BE2C (cell line): ENCODE measurements around the gene TPST1.
A peak's percentile ranks its signal among the peaks of the same experiment; 100 is the strongest.

ENCODE experiments used
- DNase-seq: peaks from one replicate; pipeline ENCODE4 v3.0.0-alpha.2; 2020
- H3K27me3 ChIP-seq: fragments of 250-450 bp; sonication (Bioruptor Pico); 2 replicates; pipeline ENCODE4 v1.5.1; 2020; ENCODE audit warnings: mild to moderate bottlenecking
- H3K36me3 ChIP-seq: fragments of 250-450 bp; sonication (Bioruptor Pico); 2 replicates; pipeline ENCODE4 v1.5.1; 2020; ENCODE audit warnings: mild to moderate bottlenecking
- H3K4me1 ChIP-seq: fragments of 250-450 bp; sonication (Bioruptor Pico); 2 replicates; pipeline ENCODE4 v1.5.1; 2020
- H3K4me3 ChIP-seq: 2 replicates; pipeline ENCODE4 v1.5.1; 2011; ENCODE audit warnings: low read depth, low read length
- H3K9me3 ChIP-seq: fragments of 250-450 bp; sonication (Bioruptor Pico); 2 replicates; pipeline ENCODE4 v1.5.1; 2020
- CTCF ChIP-seq: IDR thresholded peaks from 2 replicates; pipeline ENCODE4 v1.5.1; 2012; ENCODE audit warnings: mild to moderate bottlenecking, low read depth, low read length

The TPST1 gene

GRCh38 chr7:66304536-66304935 lies 99.4 kb downstream of the TPST1 start:
- no peaks in the 10 kb centered on the region for H3K9me3 ChIP-seq
- H3K4me1 ChIP-seq: peaks cover 3% of the 10 kb centered on the region; the same call in 1 of the 2 replicates
- TF ChIP-seq CTCF: no peak
- H3K27me3 ChIP-seq: no peaks in the 10 kb centered on the region
- H3K36me3 ChIP-seq: no peaks in the 10 kb centered on the region
- no peak for DNase-seq
- no peak overlapping the region for H3K4me3 ChIP-seq

GRCh38 chr7:66306243-66306642 lies 101.1 kb downstream of the TPST1 start:
- H3K4me1 ChIP-seq: peaks cover 3% of the 10 kb centered on the region; the same call in 1 of the 2 replicates
- H3K9me3 ChIP-seq: no peaks in the 10 kb centered on the region
- no peaks in the 10 kb centered on the region for H3K36me3 ChIP-seq
- H3K4me3 ChIP-seq: no peak overlapping the region
- TF ChIP-seq CTCF: no peak
- H3K27me3 ChIP-seq: no peaks in the 10 kb centered on the region
- DNase-seq: no peak

- Histone ChIP-seq H3K4me3 (no peak overlapping the region), H3K9me3 (no peaks in the 10 kb centered on the region), H3K27me3 (no peaks in the 10 kb centered on the region), H3K36me3 (no peaks in the 10 kb centered on the region), H3K4me1 (no peaks in the 10 kb centered on the region)
- TF ChIP-seq CTCF: no peak
- DNase-seq: peak; percentile 18
Observed at GRCh38 chr7:66307591-66308215, 102.6 kb downstream of the TPST1 start.

- no peaks in the 10 kb centered on the region for H3K4me1 ChIP-seq
- H3K9me3 ChIP-seq: no peaks in the 10 kb centered on the region
- DNase-seq: no peak
- no peak for TF ChIP-seq CTCF
- no peaks in the 10 kb centered on the region for H3K36me3 ChIP-seq
- no peaks in the 10 kb centered on the region for H3K27me3 ChIP-seq
- H3K4me3 ChIP-seq: no peak overlapping the region
Observed at GRCh38 chr7:66308411-66308810, 103.3 kb downstream of the TPST1 start.

- Histone ChIP-seq H3K4me1 (no peaks in the 10 kb centered on the region), H3K27me3 (no peaks in the 10 kb centered on the region), H3K36me3 (no peaks in the 10 kb centered on the region), H3K9me3 (no peaks in the 10 kb centered on the region), H3K4me3 (no peak overlapping the region)
- no peak for TF ChIP-seq CTCF
- no peak for DNase-seq
Observed at GRCh38 chr7:66310620-66311019, 105.5 kb downstream of the TPST1 start.

GRCh38 chr7:66313886-66314568 lies 108.9 kb downstream of the TPST1 start:
- Histone ChIP-seq H3K36me3 (no peaks in the 10 kb centered on the region), H3K4me3 (no peak overlapping the region), H3K4me1 (no peaks in the 10 kb centered on the region), H3K27me3 (no peaks in the 10 kb centered on the region), H3K9me3 (no peaks in the 10 kb centered on the region)
- DNase-seq: no peak
- no peak for TF ChIP-seq CTCF
